HEK293 (cell line): Measurements from ENCODE around the gene GGT5.

Source experiments
- GLI4 ChIP-seq: fragments of 450-650 bp; formaldehyde crosslinking; IDR thresholded peaks from 2 replicates; pipeline ENCODE4 v1.5.1; 2016; ENCODE audit warnings: missing biosample characterization, missing genetic modification characterization
- MEIS1 ChIP-seq: sonication (generic); formaldehyde crosslinking; IDR thresholded peaks from 2 replicates; pipeline ENCODE4 v1.8.1; 2022; ENCODE audit warnings: missing genetic modification reagents, mild to moderate bottlenecking, borderline replicate concordance
- PRDM10 ChIP-seq: fragments of 450-650 bp; formaldehyde crosslinking; IDR thresholded peaks from 2 replicates; pipeline ENCODE4 v1.5.1; 2016; ENCODE audit warnings: missing biosample characterization, missing genetic modification characterization
- REPIN1 ChIP-seq: fragments of 450-650 bp; formaldehyde crosslinking; IDR thresholded peaks from 2 replicates; pipeline ENCODE4 v1.5.1; 2017; ENCODE audit warnings: missing biosample characterization, missing genetic modification characterization, low read depth
- ZBTB1 ChIP-seq: fragments of 450-650 bp; formaldehyde crosslinking; IDR thresholded peaks from 2 replicates; pipeline ENCODE4 v1.5.1; 2016; ENCODE audit warnings: missing biosample characterization, missing genetic modification characterization
- ZNF132 ChIP-seq: fragments of 450-650 bp; formaldehyde crosslinking; IDR thresholded peaks from 2 replicates; pipeline ENCODE4 v1.5.1; 2017; ENCODE audit warnings: missing biosample characterization, missing genetic modification characterization, borderline replicate concordance
- ZNF350 ChIP-seq: fragments of 450-650 bp; formaldehyde crosslinking; IDR thresholded peaks from 2 replicates; pipeline ENCODE4 v1.5.0; 2017; ENCODE audit warnings: missing biosample characterization, mild to moderate bottlenecking, missing genetic modification characterization
- ZNF580 ChIP-seq: fragments of 450-650 bp; formaldehyde crosslinking; IDR thresholded peaks from 2 replicates; pipeline ENCODE4 v1.5.1; 2016; ENCODE audit warnings: missing biosample characterization, missing genetic modification characterization
- ZNF785 ChIP-seq: fragments of 450-650 bp; formaldehyde crosslinking; IDR thresholded peaks from 2 replicates; pipeline ENCODE4 v1.5.1; 2016; ENCODE audit warnings: missing biosample characterization, missing genetic modification characterization
- TF ChIP-seq, protein P1 (sequence below): fragments of 450-650 bp; formaldehyde crosslinking; IDR thresholded peaks from 2 replicates; pipeline ENCODE4 v1.5.1; 2016; ENCODE audit warnings: missing biosample characterization, missing genetic modification characterization

DNA sequence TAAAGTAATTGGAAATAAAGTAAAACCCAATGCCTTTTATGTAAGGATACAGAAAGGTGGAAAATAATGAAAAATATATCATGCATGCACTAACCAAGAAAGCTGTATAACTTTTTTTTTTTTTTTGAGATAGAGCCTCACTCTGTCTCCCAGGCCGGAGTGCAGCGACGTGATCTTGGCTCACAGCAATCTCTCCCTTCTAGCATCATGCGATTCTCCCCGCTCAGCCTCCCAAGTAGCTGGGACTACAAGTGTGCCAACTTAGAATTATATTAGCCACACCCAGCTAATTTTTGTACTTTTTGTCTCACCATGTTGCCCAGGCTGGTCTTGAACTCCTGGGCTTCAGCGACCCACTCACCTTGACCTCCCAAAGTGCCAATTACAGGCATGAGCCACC lies 4.5 kb downstream of the GGT5 start:
- TF ChIP-seq, protein P1, sequence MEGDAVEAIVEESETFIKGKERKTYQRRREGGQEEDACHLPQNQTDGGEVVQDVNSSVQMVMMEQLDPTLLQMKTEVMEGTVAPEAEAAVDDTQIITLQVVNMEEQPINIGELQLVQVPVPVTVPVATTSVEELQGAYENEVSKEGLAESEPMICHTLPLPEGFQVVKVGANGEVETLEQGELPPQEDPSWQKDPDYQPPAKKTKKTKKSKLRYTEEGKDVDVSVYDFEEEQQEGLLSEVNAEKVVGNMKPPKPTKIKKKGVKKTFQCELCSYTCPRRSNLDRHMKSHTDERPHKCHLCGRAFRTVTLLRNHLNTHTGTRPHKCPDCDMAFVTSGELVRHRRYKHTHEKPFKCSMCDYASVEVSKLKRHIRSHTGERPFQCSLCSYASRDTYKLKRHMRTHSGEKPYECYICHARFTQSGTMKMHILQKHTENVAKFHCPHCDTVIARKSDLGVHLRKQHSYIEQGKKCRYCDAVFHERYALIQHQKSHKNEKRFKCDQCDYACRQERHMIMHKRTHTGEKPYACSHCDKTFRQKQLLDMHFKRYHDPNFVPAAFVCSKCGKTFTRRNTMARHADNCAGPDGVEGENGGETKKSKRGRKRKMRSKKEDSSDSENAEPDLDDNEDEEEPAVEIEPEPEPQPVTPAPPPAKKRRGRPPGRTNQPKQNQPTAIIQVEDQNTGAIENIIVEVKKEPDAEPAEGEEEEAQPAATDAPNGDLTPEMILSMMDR, result no peak
- no peak for TF ChIP-seq REPIN1 (tag by site-specific recombination)
- no peak for TF ChIP-seq MEIS1 (CRISPR knock-in tag)
- TF ChIP-seq ZNF580 (tag by site-specific recombination), result no peak
- no peak for TF ChIP-seq ZNF350
- no peak for TF ChIP-seq ZNF132 (tag by site-specific recombination)
- no peak for TF ChIP-seq ZBTB1 (tag by site-specific recombination)
- no peak for TF ChIP-seq PRDM10 (tag by site-specific recombination)
- TF ChIP-seq ZNF785, result no peak
- TF ChIP-seq GLI4 (tag by site-specific recombination), result no peak
